Body of pancreas (tissue), 4 donors: ENCODE data around the gene NDUFAF7.

Experiments
- POLR2A ChIP-seq, 3 donors: fragments of 450-650 bp; IDR thresholded peaks; one replicate each; pipeline ENCODE4 v1.6.1; 2016; ENCODE audit warnings: antibody characterized with exemption in 3 of 3, mild to moderate bottlenecking in 2 of 3
- TF ChIP-seq, protein P1 (sequence below), 7 experiments: fragments of 450-650 bp in 4 of 7; fragments of 200-600 bp in 3 of 7; sonication (generic) in 3 of 7; IDR thresholded peaks; one replicate each; pipeline ENCODE4 v1.5.1; 2016 to 2019; ENCODE audit warnings: antibody characterized with exemption in 7 of 7

- TF ChIP-seq, protein P1, sequence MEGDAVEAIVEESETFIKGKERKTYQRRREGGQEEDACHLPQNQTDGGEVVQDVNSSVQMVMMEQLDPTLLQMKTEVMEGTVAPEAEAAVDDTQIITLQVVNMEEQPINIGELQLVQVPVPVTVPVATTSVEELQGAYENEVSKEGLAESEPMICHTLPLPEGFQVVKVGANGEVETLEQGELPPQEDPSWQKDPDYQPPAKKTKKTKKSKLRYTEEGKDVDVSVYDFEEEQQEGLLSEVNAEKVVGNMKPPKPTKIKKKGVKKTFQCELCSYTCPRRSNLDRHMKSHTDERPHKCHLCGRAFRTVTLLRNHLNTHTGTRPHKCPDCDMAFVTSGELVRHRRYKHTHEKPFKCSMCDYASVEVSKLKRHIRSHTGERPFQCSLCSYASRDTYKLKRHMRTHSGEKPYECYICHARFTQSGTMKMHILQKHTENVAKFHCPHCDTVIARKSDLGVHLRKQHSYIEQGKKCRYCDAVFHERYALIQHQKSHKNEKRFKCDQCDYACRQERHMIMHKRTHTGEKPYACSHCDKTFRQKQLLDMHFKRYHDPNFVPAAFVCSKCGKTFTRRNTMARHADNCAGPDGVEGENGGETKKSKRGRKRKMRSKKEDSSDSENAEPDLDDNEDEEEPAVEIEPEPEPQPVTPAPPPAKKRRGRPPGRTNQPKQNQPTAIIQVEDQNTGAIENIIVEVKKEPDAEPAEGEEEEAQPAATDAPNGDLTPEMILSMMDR (IDR thresholded peaks at IDR 0.05): no peak
- TF ChIP-seq POLR2A (IDR thresholded peaks at IDR 0.05): no peak
Observed at GRCh38 chr2:37191253-37191652, 40.2 kb upstream of the NDUFAF7 start.
